ENCODE data around the gene ADM.

GRCh38 chr11:10287766-10288715, 16.8 kb upstream of the ADM start:
- TF ChIP-seq EZH2 (optimal IDR thresholded peaks at IDR 0.05; ENCODE audit: low read depth, low read length) (no peak), CTCF (IDR thresholded peaks at IDR 0.05; ENCODE audit: low read length) (no peak)

All from MM.1S (cell line).